ENCODE results near the gene CELF2. TPM values are rescaled to one million over a fixed set of nuclear protein-coding genes. Genes with fewer than 3 reads are reported as not detected.

The CELF2 gene
- total and polyA plus RNA-seq, 12 donors = 13.0 to 90.9 (median 80.9) TPM

DNA sequence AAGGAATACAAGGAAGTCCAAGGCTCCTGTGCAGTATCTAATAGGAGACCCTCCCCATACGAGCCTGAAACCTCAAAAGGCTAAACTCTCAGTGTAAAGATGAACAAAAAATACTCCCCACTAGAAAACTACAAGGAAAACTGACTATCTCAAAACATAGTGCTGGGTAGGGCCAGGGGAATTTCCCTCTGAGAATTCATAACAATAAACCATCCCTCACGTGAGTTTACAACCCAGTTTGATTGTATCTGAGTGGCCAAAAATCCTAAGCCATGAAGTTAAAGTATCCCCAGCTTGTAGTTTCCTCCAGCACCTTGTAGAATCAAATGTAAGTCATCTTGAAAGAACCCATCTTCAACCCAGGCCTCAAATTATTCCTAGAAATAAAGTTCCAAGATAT is 293.4 kb downstream of the CELF2 start:
- Histone ChIP-seq H3K36me3 (peaks cover 0 to 94% (median 25%) of the 10 kb centered on the region in 9 donors), H3K9me3 (peaks cover 0 to 30% (median 7%) of the 10 kb centered on the region in 11 donors), H3K27ac (no peak overlapping the region), H3K4me1 (peaks cover 0 to 9% (median 2%) of the 10 kb centered on the region in 9 donors), H3K4me3 (no peak overlapping the region), H3K27me3 (no peaks in the 10 kb centered on the region)
- TF ChIP-seq, protein P1, sequence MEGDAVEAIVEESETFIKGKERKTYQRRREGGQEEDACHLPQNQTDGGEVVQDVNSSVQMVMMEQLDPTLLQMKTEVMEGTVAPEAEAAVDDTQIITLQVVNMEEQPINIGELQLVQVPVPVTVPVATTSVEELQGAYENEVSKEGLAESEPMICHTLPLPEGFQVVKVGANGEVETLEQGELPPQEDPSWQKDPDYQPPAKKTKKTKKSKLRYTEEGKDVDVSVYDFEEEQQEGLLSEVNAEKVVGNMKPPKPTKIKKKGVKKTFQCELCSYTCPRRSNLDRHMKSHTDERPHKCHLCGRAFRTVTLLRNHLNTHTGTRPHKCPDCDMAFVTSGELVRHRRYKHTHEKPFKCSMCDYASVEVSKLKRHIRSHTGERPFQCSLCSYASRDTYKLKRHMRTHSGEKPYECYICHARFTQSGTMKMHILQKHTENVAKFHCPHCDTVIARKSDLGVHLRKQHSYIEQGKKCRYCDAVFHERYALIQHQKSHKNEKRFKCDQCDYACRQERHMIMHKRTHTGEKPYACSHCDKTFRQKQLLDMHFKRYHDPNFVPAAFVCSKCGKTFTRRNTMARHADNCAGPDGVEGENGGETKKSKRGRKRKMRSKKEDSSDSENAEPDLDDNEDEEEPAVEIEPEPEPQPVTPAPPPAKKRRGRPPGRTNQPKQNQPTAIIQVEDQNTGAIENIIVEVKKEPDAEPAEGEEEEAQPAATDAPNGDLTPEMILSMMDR (IDR thresholded peaks at IDR 0.05) = no peak
- intact Hi-C loops (cut with DNase I) = no loop called here
- WGBS, 2 donors = 90 to 91% methylated on average over 2 of the region's 2 CpGs
- ATAC-seq (no peak), DNase-seq (no peak)

DNA sequence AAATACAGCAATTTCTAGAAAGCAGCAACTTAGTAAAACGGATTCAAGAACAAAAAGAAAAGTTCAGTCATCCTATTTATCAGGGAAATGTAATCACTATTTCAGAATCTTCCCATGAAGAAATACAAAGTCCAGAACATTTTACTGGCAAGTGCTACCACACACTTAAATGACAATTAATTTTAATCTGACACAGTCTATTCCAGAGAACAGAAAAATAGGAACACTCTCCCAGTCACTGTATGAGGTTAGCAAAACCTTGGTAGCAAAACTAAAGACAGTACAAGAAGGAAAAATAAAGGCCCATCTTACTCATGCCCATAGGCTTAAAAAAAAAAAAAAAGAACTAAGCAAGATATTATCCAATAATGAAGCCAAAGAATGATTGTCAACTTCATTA is 295.8 kb downstream of the CELF2 start:
- Histone ChIP-seq H3K9me3 (peaks cover 0 to 7% (median 0%) of the 10 kb centered on the region in 11 donors), H3K4me3 (no peak overlapping the region), H3K27me3 (no peaks in the 10 kb centered on the region), H3K4me1 (peaks cover 0 to 22% (median 6%) of the 10 kb centered on the region in 9 donors), H3K36me3 (peaks cover 0 to 95% (median 13%) of the 10 kb centered on the region in 9 donors), H3K27ac (peak overlapping the region in 1 of 10 donors; percentile 34)
- peak in 1 of 8 donors; percentile 54 for ATAC-seq
- intact Hi-C loops (cut with DNase I) = no loop called here
- DNase-seq = no peak
- TF ChIP-seq, protein P1 (IDR thresholded peaks at IDR 0.05) = no peak
- 55 to 77% methylated on average over 1 of the region's 1 CpG for WGBS, 2 donors

DNA sequence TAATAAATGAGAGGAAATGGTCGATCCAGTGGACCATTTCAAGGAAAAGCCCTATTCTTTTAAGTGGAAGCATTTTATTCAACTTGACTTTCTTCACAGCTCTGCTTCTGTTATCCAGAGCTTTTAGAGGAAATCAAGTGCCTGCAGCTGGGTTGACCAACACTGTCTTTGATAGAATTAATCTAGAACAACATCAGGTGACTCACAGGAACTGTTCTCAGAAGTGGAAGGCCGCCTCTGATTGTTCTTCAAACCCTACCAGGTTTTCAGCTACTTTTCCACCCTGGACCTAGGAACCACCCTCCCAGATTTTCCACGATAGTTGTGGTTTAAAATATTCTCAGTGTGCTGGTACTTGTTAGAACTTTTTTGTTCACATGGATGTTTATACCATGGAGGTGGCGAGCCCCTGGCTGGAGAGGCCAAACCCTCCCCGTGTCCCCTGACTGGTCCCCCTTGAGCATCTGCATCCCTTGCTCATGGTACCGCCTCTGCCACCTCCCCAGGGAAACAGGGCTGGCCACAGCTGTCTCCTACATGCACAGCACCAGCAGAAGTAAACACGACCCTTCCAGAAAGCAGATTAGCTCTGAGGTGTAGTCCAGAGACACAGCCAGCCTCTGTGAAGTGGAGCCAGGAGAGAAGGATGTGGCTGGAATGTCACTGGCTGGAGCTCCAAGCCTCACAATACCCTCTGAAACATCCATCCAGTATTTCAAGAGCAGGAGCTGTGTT is 300.4 kb downstream of the CELF2 start:
- DNase-seq (no peak), ATAC-seq (peak in 2 of 8 donors; percentile 51 to 61)
- TF ChIP-seq, protein P1 (IDR thresholded peaks at IDR 0.05) = no peak
- Histone ChIP-seq H3K27me3 (no peaks in the 10 kb centered on the region), H3K36me3 (peaks cover 0 to 100% (median 30%) of the 10 kb centered on the region in 9 donors), H3K4me3 (no peak overlapping the region), H3K9me3 (no peaks in the 10 kb centered on the region), H3K27ac (peak overlapping the region in 2 of 10 donors; percentile 1 to 33), H3K4me1 (peaks cover 0 to 24% (median 6%) of the 10 kb centered on the region in 9 donors)
- 72 to 73% methylated on average over 7 of the region's 7 CpGs for WGBS, 2 donors
- intact Hi-C loops (cut with DNase I) = no loop called here

DNA sequence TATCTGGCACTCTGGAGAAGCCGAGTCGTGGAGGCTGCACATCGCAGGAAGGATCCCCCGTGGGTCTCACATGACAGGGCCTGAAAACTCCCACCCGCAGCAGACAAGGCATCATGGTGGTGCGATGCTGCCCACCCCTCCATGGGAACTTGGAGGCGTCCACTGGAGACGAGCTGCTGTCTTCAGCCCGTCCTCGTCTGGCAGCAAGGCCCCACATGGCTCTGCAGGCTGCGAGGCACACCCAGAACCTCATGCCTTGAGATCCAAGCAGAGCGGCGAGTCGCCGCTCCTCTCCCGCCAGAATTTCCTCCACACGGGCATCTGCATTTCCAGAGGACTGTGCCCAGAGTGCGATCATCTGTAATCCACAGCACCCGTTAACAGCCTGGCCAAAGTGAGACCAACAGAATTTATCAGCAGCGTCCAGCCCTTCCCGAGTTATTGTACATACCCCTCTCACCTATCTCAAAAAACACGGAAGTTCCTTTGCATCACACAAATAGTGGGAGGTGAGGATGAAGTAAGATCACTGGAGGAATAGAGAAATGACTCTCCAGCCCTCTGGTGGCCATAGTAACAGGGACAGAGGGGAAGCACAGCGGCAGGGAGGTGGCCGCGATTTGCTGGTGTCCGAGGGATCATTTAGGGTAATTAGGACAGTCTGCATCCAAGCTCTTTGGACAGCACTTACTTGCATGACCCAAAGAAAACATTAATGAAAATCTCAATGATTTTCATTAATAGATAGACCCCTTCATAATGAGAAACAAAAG is 301.3 kb downstream of the CELF2 start:
- TF ChIP-seq, protein P1 (IDR thresholded peaks at IDR 0.05) = no peak
- WGBS, 2 donors = 90 to 96% methylated on average over 26 of the region's 26 CpGs
- DNase-seq = no peak
- H3K27ac ChIP-seq = peak overlapping the region in 1 of 10 donors; percentile 33
- intact Hi-C loops (cut with DNase I) = no loop called here
- H3K36me3 ChIP-seq = peaks cover 0 to 100% (median 39%) of the 10 kb centered on the region in 9 donors
- ATAC-seq = peak in 1 of 8 donors; percentile 16
- H3K27me3 ChIP-seq = no peaks in the 10 kb centered on the region
- no peaks in the 10 kb centered on the region for H3K9me3 ChIP-seq
- no peak overlapping the region for H3K4me3 ChIP-seq
- peaks cover 0 to 18% (median 6%) of the 10 kb centered on the region in 9 donors for H3K4me1 ChIP-seq
